AML-193 (cell line): Measurements from ENCODE around the gene SOCS6.
"Not testable (repeated sequence)": the region's sequence is repeated elsewhere in the genome, so short reads cannot be mapped to it uniquely, and the experiment has no call there.

Source experiments
- DNase-seq, 2 experiments: peaks; one replicate each; lab custom pipeline; 2025; lab: John Stamatoyannopoulos, UW

The SOCS6 gene

GRCh38 chr18:70322928-70323327, 34.1 kb downstream of the SOCS6 start:
- DNase-seq: no peak

- DNase-seq: no peak
These were observed 36.1 kb downstream of the SOCS6 start for GRCh38 chr18:70324897-70325296.

GRCh38 chr18:70326255-70326654, 37.4 kb downstream of the SOCS6 start:
- DNase-seq: no peak

- DNase-seq: no peak
These were observed 39.3 kb downstream of the SOCS6 start for GRCh38 chr18:70328169-70328568.

GRCh38 chr18:70329071-70329470, 40.2 kb downstream of the SOCS6 start:
- no peak for DNase-seq

- DNase-seq: no peak
These were observed 42.0 kb downstream of the SOCS6 start for GRCh38 chr18:70330887-70331286.

GRCh38 chr18:70331456-70332097, 42.7 kb downstream of the SOCS6 start:
- no peak for DNase-seq

- DNase-seq: no peak
These were observed 43.8 kb downstream of the SOCS6 start for GRCh38 chr18:70332694-70333093.

- DNase-seq: no peak
These were observed 44.5 kb downstream of the SOCS6 start for GRCh38 chr18:70333316-70333715.

GRCh38 chr18:70333757-70334156, 44.9 kb downstream of the SOCS6 start:
- no peak for DNase-seq

- DNase-seq: no peak
These were observed 45.4 kb downstream of the SOCS6 start for GRCh38 chr18:70334264-70334663.

GRCh38 chr18:70334728-70335329, 46.0 kb downstream of the SOCS6 start:
- DNase-seq: no peak

GRCh38 chr18:70335892-70336726, 47.3 kb downstream of the SOCS6 start:
- no peak for DNase-seq

GRCh38 chr18:70337139-70337972, 48.5 kb downstream of the SOCS6 start:
- no peak for DNase-seq

- DNase-seq: no peak
These were observed 50.0 kb downstream of the SOCS6 start for GRCh38 chr18:70338890-70339289.

GRCh38 chr18:70339915-70340314, 51.1 kb downstream of the SOCS6 start:
- no peak for DNase-seq

- DNase-seq: not testable (repeated sequence)
These were observed 59.6 kb downstream of the SOCS6 start for GRCh38 chr18:70348481-70348880.

- DNase-seq: no peak
These were observed 60.5 kb downstream of the SOCS6 start for GRCh38 chr18:70349316-70349715.

- no peak for DNase-seq
These were observed 65.2 kb downstream of the SOCS6 start for GRCh38 chr18:70354080-70354479.

- DNase-seq: no peak
These were observed 65.9 kb downstream of the SOCS6 start for GRCh38 chr18:70354771-70355170.

- DNase-seq: no peak
These were observed 67.0 kb downstream of the SOCS6 start for GRCh38 chr18:70355620-70356385.

- DNase-seq: not testable (repeated sequence)
These were observed 69.2 kb downstream of the SOCS6 start for GRCh38 chr18:70358105-70358406.
